Neural crest cell (in vitro differentiated cells): ENCODE data around the gene ITGB3. TPM values are rescaled to one million over a fixed set of nuclear protein-coding genes. Genes with fewer than 3 reads are reported as not detected.
A peak's percentile ranks its signal among the peaks of the same experiment; 100 is the strongest.

Experiments
- DNase-seq: peaks from one replicate; pipeline ENCODE4 v3.0.0; 2021; ENCODE audit warnings: low read depth, mixed read lengths, low spot score
- H3K27ac Mint-ChIP-seq: one replicate; pipeline ENCODE4 v1.8.0; 2021; ENCODE audit warnings: mild to moderate bottlenecking, mixed read lengths; ENCODE audit not compliant: unreplicated experiment
- H3K27me3 Mint-ChIP-seq: 2 replicates; pipeline ENCODE4 v1.8.0; 2021; ENCODE audit warnings: low read depth, mild to moderate bottlenecking, mixed read lengths
- H3K36me3 Mint-ChIP-seq: 2 replicates; pipeline ENCODE4 v1.8.0; 2021; ENCODE audit warnings: low read depth, mild to moderate bottlenecking, mixed read lengths
- H3K4me1 Mint-ChIP-seq: 2 replicates; pipeline ENCODE4 v1.8.0; 2021; ENCODE audit warnings: mixed read lengths
- H3K4me3 Mint-ChIP-seq: one replicate; pipeline ENCODE4 v1.8.0; 2021; ENCODE audit warnings: mild to moderate bottlenecking, mixed read lengths
- H3K9me3 Mint-ChIP-seq: 2 replicates; pipeline ENCODE4 v1.8.0; 2021; ENCODE audit warnings: mixed read lengths
- CTCF ChIP-seq: fragments of 200-600 bp; sonication (generic); conservative IDR thresholded peaks from 2 replicates; pipeline ENCODE4 v1.5.0; 2021; ENCODE audit warnings: antibody characterized with exemption, mild to moderate bottlenecking
- total RNA-seq: library from RNA; stranded (reverse); gene quantifications from 2 replicates; pipeline ENCODE4 v1.2.1, GENCODE V29; 2021

Gene ITGB3
- total RNA-seq, 1 donor from 2014 or later: 0.09 TPM

GRCh38 chr17:47295874-47296255, 42.2 kb downstream of the ITGB3 start:
- Mint-ChIP-seq H3K27me3 (peaks cover 14% of the 10 kb centered on the region), H3K36me3 (no peaks in the 10 kb centered on the region), H3K4me1 (peaks cover 37% of the 10 kb centered on the region), H3K4me3 (no peak overlapping the region), H3K9me3 (peaks cover under 1% of the 10 kb centered on the region), H3K27ac (peak overlapping the region; percentile 21)
- no peak for DNase-seq
- no peak for TF ChIP-seq CTCF

- no peak for TF ChIP-seq CTCF
- Mint-ChIP-seq H3K36me3 (no peaks in the 10 kb centered on the region), H3K9me3 (peaks cover 6% of the 10 kb centered on the region), H3K4me3 (no peak overlapping the region), H3K4me1 (peaks cover 37% of the 10 kb centered on the region), H3K27me3 (peaks cover 25% of the 10 kb centered on the region), H3K27ac (no peak overlapping the region)
- DNase-seq: no peak
Observed at GRCh38 chr17:47297661-47298400, 44.2 kb downstream of the ITGB3 start.

GRCh38 chr17:47298712-47299111, 45.1 kb downstream of the ITGB3 start:
- peaks cover 37% of the 10 kb centered on the region for H3K4me1 Mint-ChIP-seq
- H3K9me3 Mint-ChIP-seq: peaks cover 6% of the 10 kb centered on the region
- H3K27me3 Mint-ChIP-seq: peaks cover 25% of the 10 kb centered on the region
- no peak overlapping the region for H3K4me3 Mint-ChIP-seq
- no peak for DNase-seq
- H3K27ac Mint-ChIP-seq: no peak overlapping the region
- H3K36me3 Mint-ChIP-seq: no peaks in the 10 kb centered on the region
- no peak for TF ChIP-seq CTCF

GRCh38 chr17:47299239-47299910, 45.7 kb downstream of the ITGB3 start:
- Mint-ChIP-seq H3K27me3 (peaks cover 25% of the 10 kb centered on the region), H3K36me3 (no peaks in the 10 kb centered on the region), H3K4me1 (peaks cover 33% of the 10 kb centered on the region), H3K27ac (no peak overlapping the region), H3K4me3 (no peak overlapping the region), H3K9me3 (peaks cover 6% of the 10 kb centered on the region)
- no peak for DNase-seq
- no peak for TF ChIP-seq CTCF

- no peak for TF ChIP-seq CTCF
- H3K27ac Mint-ChIP-seq: no peak overlapping the region
- peaks cover 29% of the 10 kb centered on the region for H3K27me3 Mint-ChIP-seq
- H3K4me1 Mint-ChIP-seq: peaks cover 20% of the 10 kb centered on the region
- H3K36me3 Mint-ChIP-seq: no peaks in the 10 kb centered on the region
- H3K9me3 Mint-ChIP-seq: peaks cover 6% of the 10 kb centered on the region
- no peak overlapping the region for H3K4me3 Mint-ChIP-seq
- DNase-seq: no peak
Observed at GRCh38 chr17:47300718-47301117, 47.1 kb downstream of the ITGB3 start.
